ENCODE results near the gene CASTOR1.

The CASTOR1 gene

GRCh38 chr22:30312053-30312452, 22.7 kb upstream of the CASTOR1 start (continued):
- no peak for TF ChIP-seq ZNF518A (tag by site-specific recombination; conservative IDR thresholded peaks at IDR 0.05; ENCODE audit: low read depth)

- TF ChIP-seq PRDM10 (tag by site-specific recombination; IDR thresholded peaks at IDR 0.05) (peak; percentile 76), ZNF792 (tag by site-specific recombination; IDR thresholded peaks at IDR 0.05) (no peak)
- Histone ChIP-seq H3K9me3 (ENCODE audit: control insufficient read depth, insufficient read depth, low read depth, low read length) (no peaks in the 10 kb centered on the region), H3K27ac (ENCODE audit: extremely low read depth, low read depth, low read length) (no peak overlapping the region), H3K4me3 (ENCODE audit: low read depth, low read length) (no peak overlapping the region), H3K36me3 (ENCODE audit: control insufficient read depth in 2 of 2, insufficient read depth in 1 of 2, low read length in 2 of 2) (peaks cover 0 to 5% of the 10 kb centered on the region in 2 experiments; a peak in 1 of 3 replicates), H3K4me1 (ENCODE audit: control insufficient read depth, insufficient read depth, low read length) (no peaks in the 10 kb centered on the region)
- ChIA-PET POLR2A (interaction anchor here (0.8 to 1.6 kb wide), 2 partner anchors 15 to 16 kb away, joined by 3 to 6 read pairs; partner anchors contain the start of gene TBC1D10A), CTCF (interaction anchor here (0.7 to 2.2 kb wide), 5 partner anchors 11 to 168 kb away, joined by 3 to 7 read pairs (median 3); partner anchors contain the start of gene RNF215)
These were observed 21.8 kb upstream of the CASTOR1 start for GRCh38 chr22:30310881-30311771.

- CTCF ChIA-PET = interaction anchor here (0.8 to 2.2 kb wide), 4 partner anchors 12 to 77 kb away, joined by 3 to 7 read pairs (median 3); partner anchors contain the start of gene RNF215
- TF ChIP-seq ZBTB21 (tag by site-specific recombination; IDR thresholded peaks at IDR 0.05) (no peak), GLIS1 (tag by site-specific recombination; IDR thresholded peaks at IDR 0.05) (peak; percentile 72), ZNF785 (tag by site-specific recombination; IDR thresholded peaks at IDR 0.05) (no peak), CTCF (tag by site-specific recombination; IDR thresholded peaks at IDR 0.05) (no peak), ZNF146 (tag by site-specific recombination; IDR thresholded peaks at IDR 0.05) (no peak), ZBTB20 (tag by site-specific recombination; IDR thresholded peaks at IDR 0.05) (no peak), KLF10 (tag by site-specific recombination; IDR thresholded peaks at IDR 0.05) (no peak), YY2 (tag by site-specific recombination; IDR thresholded peaks at IDR 0.05) (no peak)
- POLR2A ChIA-PET = interaction anchor here (1.5 to 1.6 kb wide), 2 partner anchors 17 to 20 kb away, joined by 5 to 6 read pairs; partner anchors contain the start of gene TBC1D10A
- H3K9me3 ChIP-seq (ENCODE audit: control insufficient read depth, insufficient read depth, low read depth, low read length) = no peaks in the 10 kb centered on the region
- H3K4me3 ChIP-seq (ENCODE audit: low read depth, low read length) = no peak overlapping the region
- H3K36me3 ChIP-seq (ENCODE audit: control insufficient read depth in 2 of 2, insufficient read depth in 1 of 2, low read length in 2 of 2) = no peaks in the 10 kb centered on the region
- H3K4me1 ChIP-seq (ENCODE audit: control insufficient read depth, insufficient read depth, low read length) = no peaks in the 10 kb centered on the region
- no peak overlapping the region for H3K27ac ChIP-seq (ENCODE audit: extremely low read depth, low read depth, low read length)
These were observed 20.8 kb upstream of the CASTOR1 start for GRCh38 chr22:30309951-30310741.
